Measurements from ENCODE around the gene EARS2.

DNA sequence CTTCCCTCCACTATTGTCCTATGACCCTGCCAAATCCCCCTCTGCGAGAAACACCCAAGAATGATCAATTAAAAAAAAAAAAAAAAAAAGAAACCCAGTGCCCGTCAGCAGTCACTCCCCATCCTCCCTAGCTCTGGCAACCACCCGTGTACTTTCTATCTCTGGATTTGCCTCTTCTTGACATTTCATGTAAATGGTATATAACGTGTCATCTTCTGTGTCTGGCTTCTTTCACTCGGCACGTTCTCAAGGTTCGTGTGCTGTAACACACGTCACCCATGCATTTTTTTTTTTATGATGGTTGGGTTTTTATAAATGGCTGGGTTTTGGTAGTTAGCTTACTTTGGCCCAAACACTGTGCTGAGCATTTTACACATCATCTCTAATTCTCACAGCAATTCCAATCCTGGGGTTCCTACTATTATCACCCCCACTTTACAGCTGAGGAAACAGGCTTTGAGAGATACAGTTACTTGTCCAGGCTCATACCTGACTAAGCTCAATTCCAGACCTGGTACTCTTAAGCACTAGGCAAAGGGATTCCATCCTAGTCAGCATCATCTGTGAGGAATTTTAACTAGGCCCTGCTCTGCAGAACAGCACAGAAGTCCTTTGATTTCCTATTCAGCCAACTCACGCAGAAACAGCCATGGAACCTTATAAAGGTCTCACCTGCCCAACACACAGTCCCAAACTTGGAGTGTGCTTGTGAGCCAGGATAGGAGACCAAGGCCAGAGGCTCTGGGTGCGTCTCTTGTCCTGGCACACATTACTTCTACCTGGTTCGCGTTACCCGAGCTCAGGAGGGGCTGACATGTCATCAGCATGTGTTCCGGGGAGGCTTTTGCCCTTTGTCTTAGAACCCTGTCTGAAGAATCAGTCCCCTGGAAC, 27.3 kb upstream of the EARS2 start:
- TF ChIP-seq, protein P1, sequence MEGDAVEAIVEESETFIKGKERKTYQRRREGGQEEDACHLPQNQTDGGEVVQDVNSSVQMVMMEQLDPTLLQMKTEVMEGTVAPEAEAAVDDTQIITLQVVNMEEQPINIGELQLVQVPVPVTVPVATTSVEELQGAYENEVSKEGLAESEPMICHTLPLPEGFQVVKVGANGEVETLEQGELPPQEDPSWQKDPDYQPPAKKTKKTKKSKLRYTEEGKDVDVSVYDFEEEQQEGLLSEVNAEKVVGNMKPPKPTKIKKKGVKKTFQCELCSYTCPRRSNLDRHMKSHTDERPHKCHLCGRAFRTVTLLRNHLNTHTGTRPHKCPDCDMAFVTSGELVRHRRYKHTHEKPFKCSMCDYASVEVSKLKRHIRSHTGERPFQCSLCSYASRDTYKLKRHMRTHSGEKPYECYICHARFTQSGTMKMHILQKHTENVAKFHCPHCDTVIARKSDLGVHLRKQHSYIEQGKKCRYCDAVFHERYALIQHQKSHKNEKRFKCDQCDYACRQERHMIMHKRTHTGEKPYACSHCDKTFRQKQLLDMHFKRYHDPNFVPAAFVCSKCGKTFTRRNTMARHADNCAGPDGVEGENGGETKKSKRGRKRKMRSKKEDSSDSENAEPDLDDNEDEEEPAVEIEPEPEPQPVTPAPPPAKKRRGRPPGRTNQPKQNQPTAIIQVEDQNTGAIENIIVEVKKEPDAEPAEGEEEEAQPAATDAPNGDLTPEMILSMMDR (IDR thresholded peaks at IDR 0.05; ENCODE audit: insufficient read depth, low read length, poor library complexity, severe bottlenecking), result no peak
- TF ChIP-seq EZH2phosphoT487 (conservative IDR thresholded peaks at IDR 0.05; ENCODE audit: low read length), result no peak
